ENCODE measurements around the gene TECPR2.

DNA sequence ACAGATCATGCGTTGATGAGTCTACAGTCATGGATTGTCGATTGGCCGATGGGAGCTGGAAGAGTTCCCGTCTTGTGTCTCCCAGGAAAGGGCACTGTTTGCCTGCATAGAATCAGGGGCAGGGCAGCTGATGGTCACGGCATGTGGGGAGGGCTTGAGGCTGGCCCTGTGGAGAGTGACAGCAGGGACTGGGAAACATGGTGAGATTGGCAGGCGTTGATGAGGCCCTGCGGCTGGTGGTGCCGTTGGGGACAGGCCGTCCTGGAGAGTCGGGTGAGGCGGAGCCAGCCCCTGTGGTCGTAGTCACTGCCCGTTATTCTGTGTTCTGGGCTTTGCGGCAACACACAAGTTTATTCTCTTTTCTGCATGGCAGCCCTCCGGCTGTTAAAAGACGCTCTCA is 52.9 kb downstream of the TECPR2 start:
- TF ChIP-seq POLR2A (IDR thresholded peaks at IDR 0.05) (no peak), POLR2AphosphoS5 (IDR thresholded peaks at IDR 0.05; ENCODE audit: insufficient read depth in 1 of 2, low read depth in 1 of 2) (no peak)
- TF ChIP-seq, protein P1, sequence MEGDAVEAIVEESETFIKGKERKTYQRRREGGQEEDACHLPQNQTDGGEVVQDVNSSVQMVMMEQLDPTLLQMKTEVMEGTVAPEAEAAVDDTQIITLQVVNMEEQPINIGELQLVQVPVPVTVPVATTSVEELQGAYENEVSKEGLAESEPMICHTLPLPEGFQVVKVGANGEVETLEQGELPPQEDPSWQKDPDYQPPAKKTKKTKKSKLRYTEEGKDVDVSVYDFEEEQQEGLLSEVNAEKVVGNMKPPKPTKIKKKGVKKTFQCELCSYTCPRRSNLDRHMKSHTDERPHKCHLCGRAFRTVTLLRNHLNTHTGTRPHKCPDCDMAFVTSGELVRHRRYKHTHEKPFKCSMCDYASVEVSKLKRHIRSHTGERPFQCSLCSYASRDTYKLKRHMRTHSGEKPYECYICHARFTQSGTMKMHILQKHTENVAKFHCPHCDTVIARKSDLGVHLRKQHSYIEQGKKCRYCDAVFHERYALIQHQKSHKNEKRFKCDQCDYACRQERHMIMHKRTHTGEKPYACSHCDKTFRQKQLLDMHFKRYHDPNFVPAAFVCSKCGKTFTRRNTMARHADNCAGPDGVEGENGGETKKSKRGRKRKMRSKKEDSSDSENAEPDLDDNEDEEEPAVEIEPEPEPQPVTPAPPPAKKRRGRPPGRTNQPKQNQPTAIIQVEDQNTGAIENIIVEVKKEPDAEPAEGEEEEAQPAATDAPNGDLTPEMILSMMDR (IDR thresholded peaks at IDR 0.05), result no peak
